Measurements from ENCODE around the gene KIF1A. TPM values are rescaled to one million over a fixed set of nuclear protein-coding genes. Genes with fewer than 3 reads are reported as not detected.

KIF1A gene
- total RNA-seq, 1 donor from 2014 or later, result 0.24 TPM

DNA sequence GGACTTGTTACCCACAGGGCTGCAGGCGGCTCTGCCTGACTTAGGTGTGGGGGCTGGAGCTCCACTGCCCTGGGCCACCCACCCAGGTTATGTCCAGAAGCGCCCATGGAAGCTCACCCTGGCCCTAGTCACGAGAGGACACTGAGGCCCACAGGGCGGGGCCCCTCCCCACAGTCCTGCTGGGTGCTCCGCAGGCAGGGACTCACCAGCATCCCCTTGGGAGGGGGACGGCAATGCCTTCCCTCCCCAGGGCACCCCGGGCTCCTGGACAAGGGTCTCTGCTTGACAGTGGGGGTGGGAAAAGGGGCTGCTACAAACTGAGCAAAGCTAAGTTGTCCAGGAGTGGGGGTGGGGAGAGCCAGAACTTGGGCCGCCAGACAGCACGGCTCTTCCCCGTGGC lies 67.8 kb downstream of the KIF1A start:
- no peaks in the 10 kb centered on the region for H3K9me3 ChIP-seq
- no peak for DNase-seq
- no peak for ATAC-seq
- no peaks in the 10 kb centered on the region for H3K36me3 ChIP-seq
- no peak overlapping the region for H3K4me3 ChIP-seq
- H3K4me1 ChIP-seq, result no peaks in the 10 kb centered on the region
- H3K27ac ChIP-seq, result no peak overlapping the region
- no peaks in the 10 kb centered on the region for H3K27me3 ChIP-seq (ENCODE audit: low read depth)
- TF ChIP-seq, protein P1, sequence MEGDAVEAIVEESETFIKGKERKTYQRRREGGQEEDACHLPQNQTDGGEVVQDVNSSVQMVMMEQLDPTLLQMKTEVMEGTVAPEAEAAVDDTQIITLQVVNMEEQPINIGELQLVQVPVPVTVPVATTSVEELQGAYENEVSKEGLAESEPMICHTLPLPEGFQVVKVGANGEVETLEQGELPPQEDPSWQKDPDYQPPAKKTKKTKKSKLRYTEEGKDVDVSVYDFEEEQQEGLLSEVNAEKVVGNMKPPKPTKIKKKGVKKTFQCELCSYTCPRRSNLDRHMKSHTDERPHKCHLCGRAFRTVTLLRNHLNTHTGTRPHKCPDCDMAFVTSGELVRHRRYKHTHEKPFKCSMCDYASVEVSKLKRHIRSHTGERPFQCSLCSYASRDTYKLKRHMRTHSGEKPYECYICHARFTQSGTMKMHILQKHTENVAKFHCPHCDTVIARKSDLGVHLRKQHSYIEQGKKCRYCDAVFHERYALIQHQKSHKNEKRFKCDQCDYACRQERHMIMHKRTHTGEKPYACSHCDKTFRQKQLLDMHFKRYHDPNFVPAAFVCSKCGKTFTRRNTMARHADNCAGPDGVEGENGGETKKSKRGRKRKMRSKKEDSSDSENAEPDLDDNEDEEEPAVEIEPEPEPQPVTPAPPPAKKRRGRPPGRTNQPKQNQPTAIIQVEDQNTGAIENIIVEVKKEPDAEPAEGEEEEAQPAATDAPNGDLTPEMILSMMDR (IDR thresholded peaks at IDR 0.05), result no peak
- intact Hi-C loops (cut with DNase I), result no loop called here

DNA sequence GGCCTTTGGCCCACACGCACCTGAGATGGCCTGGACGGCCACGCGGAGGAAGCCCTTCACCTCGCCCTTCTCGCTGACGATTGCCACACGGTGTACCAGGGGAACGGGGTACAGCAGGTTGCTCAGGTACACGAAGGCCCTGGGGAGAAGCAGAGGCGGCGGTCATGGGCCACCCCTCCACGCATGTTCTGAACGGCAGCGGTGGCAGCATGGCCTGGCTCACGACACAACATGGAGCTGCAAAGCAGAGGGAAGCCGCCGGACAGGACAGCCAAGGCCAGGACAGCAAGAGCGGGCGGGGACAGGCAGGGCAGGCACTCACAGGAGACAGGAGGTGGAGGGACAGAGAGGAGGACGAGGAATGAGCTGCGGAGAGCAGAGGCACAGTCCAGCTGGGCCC lies 69.6 kb downstream of the KIF1A start:
- TF ChIP-seq, protein P1 (IDR thresholded peaks at IDR 0.05), result no peak
- Histone ChIP-seq H3K36me3 (no peaks in the 10 kb centered on the region), H3K4me1 (no peaks in the 10 kb centered on the region), H3K4me3 (no peak overlapping the region), H3K9me3 (no peaks in the 10 kb centered on the region), H3K27me3 (ENCODE audit: low read depth) (no peaks in the 10 kb centered on the region), H3K27ac (no peak overlapping the region)
- no peak for DNase-seq
- intact Hi-C loops (cut with DNase I), result no loop called here
- no peak for ATAC-seq

DNA sequence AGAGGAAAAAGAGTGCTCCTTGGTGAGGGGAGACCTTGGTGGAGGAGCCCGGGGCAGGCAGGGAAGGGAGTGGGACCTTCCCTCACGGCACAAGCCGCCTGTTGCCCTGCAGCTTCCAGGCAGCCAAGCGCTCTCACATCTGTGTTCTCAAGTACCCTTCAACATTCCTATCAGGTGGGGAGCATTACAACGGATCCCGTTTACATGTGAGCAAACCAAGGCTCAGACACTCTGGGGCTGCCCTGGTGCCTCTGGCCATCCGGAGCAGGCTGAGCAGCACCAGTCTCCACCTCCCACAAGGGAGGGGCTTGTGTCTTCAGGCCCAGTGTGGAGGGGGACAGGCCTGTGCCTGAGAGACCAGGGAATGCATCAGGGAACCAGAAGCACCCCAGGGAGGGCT lies 70.5 kb downstream of the KIF1A start:
- intact Hi-C loops (cut with DNase I), result no loop called here
- DNase-seq (no peak), ATAC-seq (no peak)
- TF ChIP-seq, protein P1 (IDR thresholded peaks at IDR 0.05), result no peak
- no peaks in the 10 kb centered on the region for H3K9me3 ChIP-seq
- no peaks in the 10 kb centered on the region for H3K36me3 ChIP-seq
- H3K4me3 ChIP-seq, result no peak overlapping the region
- no peaks in the 10 kb centered on the region for H3K27me3 ChIP-seq (ENCODE audit: low read depth)
- H3K27ac ChIP-seq, result no peak overlapping the region
- no peaks in the 10 kb centered on the region for H3K4me1 ChIP-seq

DNA sequence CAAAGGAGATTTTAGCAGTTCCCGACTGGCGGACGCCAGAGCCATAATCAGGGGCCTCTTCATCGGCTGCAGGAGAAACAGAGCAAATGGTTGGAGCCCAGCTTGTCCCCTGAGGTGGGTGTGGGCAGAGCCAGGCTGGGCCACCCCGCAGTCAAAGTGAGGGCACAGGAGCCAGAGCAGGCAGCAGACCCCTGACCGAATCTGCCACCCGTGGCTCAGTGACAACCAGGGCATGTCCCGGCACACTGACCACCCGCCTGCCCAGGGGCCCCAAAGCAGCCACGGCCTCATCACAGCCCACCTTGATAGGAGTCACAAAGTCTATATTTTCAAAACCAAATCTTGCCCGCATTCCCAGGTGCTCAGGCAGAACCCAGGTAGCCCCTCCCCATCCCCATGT lies 72.8 kb downstream of the KIF1A start:
- ATAC-seq (no peak), DNase-seq (no peak)
- no peak overlapping the region for H3K27ac ChIP-seq
- no peaks in the 10 kb centered on the region for H3K36me3 ChIP-seq
- H3K4me3 ChIP-seq, result no peak overlapping the region
- TF ChIP-seq, protein P1 (IDR thresholded peaks at IDR 0.05), result no peak
- intact Hi-C loops (cut with DNase I), result no loop called here
- H3K9me3 ChIP-seq, result no peaks in the 10 kb centered on the region
- no peaks in the 10 kb centered on the region for H3K27me3 ChIP-seq (ENCODE audit: low read depth)
- no peaks in the 10 kb centered on the region for H3K4me1 ChIP-seq

DNA sequence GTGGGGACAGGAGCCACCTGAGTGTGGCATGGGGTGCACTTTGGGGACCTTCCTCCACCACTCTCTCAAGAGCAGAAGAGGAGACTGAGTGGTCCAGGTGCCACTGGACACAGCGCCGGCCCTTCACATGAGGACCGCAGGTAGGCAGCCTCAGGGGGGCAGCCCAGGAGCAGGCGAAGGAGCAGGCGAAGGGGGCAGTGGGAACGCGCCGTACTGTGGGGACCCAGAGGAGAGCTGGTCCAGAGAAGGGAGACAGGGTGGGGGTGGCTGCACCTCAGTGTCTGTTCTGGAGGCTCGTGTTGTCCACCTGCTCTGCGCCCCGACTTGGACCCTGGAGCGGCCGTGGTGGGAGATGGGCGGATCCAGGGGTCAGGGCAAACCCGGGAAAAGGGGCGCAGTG lies 73.3 kb downstream of the KIF1A start:
- DNase-seq, result no peak
- ATAC-seq, result no peak
- no peak overlapping the region for H3K27ac ChIP-seq
- no peaks in the 10 kb centered on the region for H3K9me3 ChIP-seq
- TF ChIP-seq, protein P1 (IDR thresholded peaks at IDR 0.05), result no peak
- no peaks in the 10 kb centered on the region for H3K4me1 ChIP-seq
- intact Hi-C loops (cut with DNase I), result no loop called here
- peaks cover 3% of the 10 kb centered on the region for H3K27me3 ChIP-seq (ENCODE audit: low read depth)
- H3K36me3 ChIP-seq, result no peaks in the 10 kb centered on the region
- H3K4me3 ChIP-seq, result no peak overlapping the region

DNA sequence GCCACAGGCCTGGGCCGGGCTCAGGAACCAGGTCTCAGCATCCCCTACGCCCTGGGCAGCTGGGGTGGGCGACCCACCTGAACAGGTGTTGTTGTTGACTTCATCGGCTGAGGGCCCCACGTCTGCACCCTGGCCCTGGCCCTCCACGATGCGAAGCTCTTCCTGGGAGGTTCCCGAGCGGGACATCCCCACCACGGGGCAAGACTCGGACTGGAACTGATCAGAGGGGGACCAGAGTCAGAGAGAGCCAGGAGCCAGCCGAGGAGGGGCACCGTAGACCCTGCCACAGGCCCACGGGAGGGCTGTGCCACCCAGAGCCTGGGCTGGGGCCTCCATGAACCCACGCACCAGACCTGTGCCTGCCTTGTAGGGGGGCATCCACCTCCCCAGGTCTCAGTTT lies 74.1 kb downstream of the KIF1A start:
- ATAC-seq (no peak), DNase-seq (no peak)
- intact Hi-C loops (cut with DNase I), result no loop called here
- Histone ChIP-seq H3K4me1 (no peaks in the 10 kb centered on the region), H3K9me3 (no peaks in the 10 kb centered on the region), H3K4me3 (no peak overlapping the region), H3K27me3 (ENCODE audit: low read depth) (peaks cover 3% of the 10 kb centered on the region), H3K27ac (no peak overlapping the region), H3K36me3 (no peaks in the 10 kb centered on the region)
- TF ChIP-seq, protein P1 (IDR thresholded peaks at IDR 0.05), result no peak

All from lower lobe of right lung (tissue), 2 donors.